Bone marrow (tissue), 2 donors: Measurements from ENCODE around the gene TRPM5.

Experiments used
- DNase-seq, 2 donors: peaks; one replicate each; lab custom pipeline; 2025; lab: John Stamatoyannopoulos, UW

TRPM5 gene

GRCh38 chr11:2452321-2453012 lies 8.2 kb upstream of the TRPM5 start:
- no peak for DNase-seq

GRCh38 chr11:2451916-2452315 lies 7.6 kb upstream of the TRPM5 start:
- DNase-seq: no peak

GRCh38 chr11:2451336-2451735 lies 7.0 kb upstream of the TRPM5 start:
- DNase-seq: no peak

GRCh38 chr11:2450321-2451041 lies 6.2 kb upstream of the TRPM5 start:
- no peak for DNase-seq

- no peak for DNase-seq
Observed at GRCh38 chr11:2449548-2450320, 5.4 kb upstream of the TRPM5 start.

- DNase-seq: no peak
Observed at GRCh38 chr11:2448661-2449547, 4.6 kb upstream of the TRPM5 start.

GRCh38 chr11:2447951-2448650 lies 3.8 kb upstream of the TRPM5 start:
- DNase-seq: no peak

- DNase-seq: no peak
Observed at GRCh38 chr11:2447253-2447950, 3.1 kb upstream of the TRPM5 start.

GRCh38 chr11:2446590-2447252 lies 2.4 kb upstream of the TRPM5 start:
- peak in 1 of 2 donors; percentile 19 for DNase-seq

- no peak for DNase-seq
Observed at GRCh38 chr11:2445746-2446551, 1.6 kb upstream of the TRPM5 start.

GRCh38 chr11:2444821-2445745 lies 769 bp upstream of the TRPM5 start, which contains the start of gene KCNQ1:
KCNQ1 (plus strand) TSS chr11:2445008; CDS start chr11:2445099, 91 bp downstream.
- DNase-seq: peak in 1 of 2 donors; percentile 40

GRCh38 chr11:2443406-2443805 lies 908 bp downstream of the TRPM5 start:
- DNase-seq: no peak

- no peak for DNase-seq
Observed at GRCh38 chr11:2442589-2442988, 1.7 kb downstream of the TRPM5 start.

GRCh38 chr11:2441171-2441570 lies 3.1 kb downstream of the TRPM5 start:
- no peak for DNase-seq

- DNase-seq: no peak
Observed at GRCh38 chr11:2440646-2441045, 3.7 kb downstream of the TRPM5 start.

- DNase-seq: no peak
Observed at GRCh38 chr11:2439820-2440219, 4.5 kb downstream of the TRPM5 start.

- no peak for DNase-seq
Observed at GRCh38 chr11:2437516-2437915, 6.8 kb downstream of the TRPM5 start.

GRCh38 chr11:2436521-2437031 lies 7.7 kb downstream of the TRPM5 start:
- DNase-seq: no peak
